ENCODE data around the gene TBCE.
"Not testable (repeated sequence)": the region's sequence is repeated elsewhere in the genome, so short reads cannot be mapped to it uniquely, and the experiment has no call there.

TBCE gene

DNA sequence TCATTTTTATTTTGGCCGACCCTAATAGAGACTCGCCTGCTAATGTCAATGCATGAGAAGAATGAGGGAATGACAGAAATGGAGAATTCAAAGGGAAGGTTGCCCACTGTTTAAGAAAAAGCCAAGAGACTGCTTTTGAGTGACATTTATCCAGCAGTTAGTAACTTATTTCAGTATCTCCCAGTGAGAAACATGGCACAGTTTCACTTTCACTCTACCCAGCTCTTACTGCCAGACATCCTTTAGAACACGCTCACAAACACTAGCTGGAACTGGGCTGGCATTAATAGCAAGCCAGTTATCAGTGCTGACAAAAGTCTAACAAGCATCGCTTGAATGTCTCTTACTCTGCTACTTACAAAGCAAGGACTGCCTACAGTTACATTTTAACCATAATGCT lies 30.3 kb upstream of the TBCE start:
- Histone ChIP-seq H3K9ac (ENCODE audit: low read depth, low read length) (no peak overlapping the region), H3K36me3 (ENCODE audit: insufficient read depth, low read length) (peaks cover 3% of the 10 kb centered on the region; the same call in 1 of the 2 replicates), H3K9me3 (ENCODE audit: control insufficient read depth, insufficient read depth, low read length) (no peaks in the 10 kb centered on the region), H3K4me1 (ENCODE audit: insufficient read depth, low read length) (peaks cover 3% of the 10 kb centered on the region; the same call in 1 of the 2 replicates)

DNA sequence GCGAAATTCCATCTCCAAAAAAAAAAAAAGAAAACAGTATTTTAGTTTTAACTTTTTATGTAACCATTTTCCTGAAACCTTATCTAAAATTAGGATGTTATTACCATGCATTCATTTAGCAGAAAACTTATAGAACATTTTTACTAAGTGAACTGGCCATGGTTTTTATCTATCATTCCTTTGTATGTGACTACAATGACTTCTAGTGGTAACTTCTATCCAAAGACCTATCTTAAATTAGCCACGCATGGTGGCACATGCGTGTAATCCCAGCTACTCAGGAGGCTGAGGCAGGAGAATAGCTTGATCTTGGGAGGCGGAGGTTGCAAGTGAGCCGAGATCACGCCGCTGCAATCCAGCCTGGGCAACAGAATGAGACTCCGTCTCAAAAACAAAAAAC lies 27.5 kb upstream of the TBCE start:
- Histone ChIP-seq H3K9me3 (ENCODE audit: control insufficient read depth, insufficient read depth, low read length) (no peaks in the 10 kb centered on the region), H3K9ac (ENCODE audit: low read depth, low read length) (no peak overlapping the region), H3K4me1 (ENCODE audit: insufficient read depth, low read length) (no peaks in the 10 kb centered on the region), H3K36me3 (ENCODE audit: insufficient read depth, low read length) (peaks cover 7% of the 10 kb centered on the region; the same call in 1 of the 2 replicates)

DNA sequence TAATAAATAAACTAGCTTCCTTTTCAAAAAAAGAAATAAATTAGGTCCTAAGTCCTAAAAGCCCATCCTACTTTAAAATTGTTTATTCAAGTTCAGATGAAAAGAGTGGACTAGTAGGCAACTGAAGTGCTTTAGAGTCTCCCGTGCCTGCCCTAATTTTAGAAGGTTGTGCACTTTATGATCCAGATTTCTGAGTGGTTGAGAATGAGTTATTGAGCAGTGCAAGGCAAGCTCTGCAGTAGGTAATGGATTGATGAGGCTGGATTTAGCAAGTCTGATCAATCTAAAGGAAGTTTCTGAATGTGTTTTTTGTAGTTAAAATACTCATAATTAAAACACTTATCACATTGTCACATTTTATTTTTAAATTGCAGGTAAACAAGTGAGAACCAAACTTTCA lies 25.9 kb upstream of the TBCE start:
- H3K4me1 ChIP-seq (ENCODE audit: insufficient read depth, low read length) = no peaks in the 10 kb centered on the region
- H3K36me3 ChIP-seq (ENCODE audit: insufficient read depth, low read length) = peaks cover 7% of the 10 kb centered on the region; the same call in 1 of the 2 replicates

GRCh38 chr1:235342039-235342438 lies 25.2 kb upstream of the TBCE start:
- Histone ChIP-seq H3K9ac (ENCODE audit: low read depth, low read length) (no peak overlapping the region), H3K4me1 (ENCODE audit: insufficient read depth, low read length) (no peaks in the 10 kb centered on the region), H3K9me3 (ENCODE audit: control insufficient read depth, insufficient read depth, low read length) (no peaks in the 10 kb centered on the region), H3K36me3 (ENCODE audit: insufficient read depth, low read length) (peaks cover 4% of the 10 kb centered on the region; the same call in 1 of the 2 replicates)

More for the DNA sequence above, 25.9 kb upstream of the TBCE start:
- Histone ChIP-seq H3K9me3 (ENCODE audit: control insufficient read depth, insufficient read depth, low read length) (no peaks in the 10 kb centered on the region), H3K9ac (ENCODE audit: low read depth, low read length) (no peak overlapping the region)

DNA sequence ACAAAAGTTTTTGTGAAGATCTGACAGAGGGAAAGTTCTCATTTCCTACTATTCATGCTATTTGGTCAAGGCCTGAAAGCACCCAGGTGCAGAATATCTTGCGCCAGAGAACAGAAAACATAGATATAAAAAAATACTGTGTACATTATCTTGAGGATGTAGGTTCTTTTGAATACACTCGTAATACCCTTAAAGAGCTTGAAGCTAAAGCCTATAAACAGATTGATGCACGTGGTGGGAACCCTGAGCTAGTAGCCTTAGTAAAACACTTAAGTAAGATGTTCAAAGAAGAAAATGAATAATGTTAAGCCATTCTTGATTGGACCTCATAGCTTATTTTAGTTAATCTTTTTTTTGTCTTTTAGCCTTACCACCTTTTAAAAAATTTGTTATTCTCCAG lies 24.8 kb upstream of the TBCE start:
- Histone ChIP-seq H3K36me3 (ENCODE audit: insufficient read depth, low read length) (peaks cover 4% of the 10 kb centered on the region; the same call in 1 of the 2 replicates), H3K4me1 (ENCODE audit: insufficient read depth, low read length) (no peaks in the 10 kb centered on the region), H3K9ac (ENCODE audit: low read depth, low read length) (no peak overlapping the region), H3K9me3 (ENCODE audit: control insufficient read depth, insufficient read depth, low read length) (no peaks in the 10 kb centered on the region)

- Histone ChIP-seq H3K9me3 (ENCODE audit: control insufficient read depth, insufficient read depth, low read length) (no peaks in the 10 kb centered on the region), H3K4me1 (ENCODE audit: insufficient read depth, low read length) (no peaks in the 10 kb centered on the region), H3K36me3 (ENCODE audit: insufficient read depth, low read length) (peaks cover 4% of the 10 kb centered on the region; the same call in 1 of the 2 replicates), H3K9ac (ENCODE audit: low read depth, low read length) (no peak overlapping the region)
These were observed 23.5 kb upstream of the TBCE start for GRCh38 chr1:235343726-235344125.

DNA sequence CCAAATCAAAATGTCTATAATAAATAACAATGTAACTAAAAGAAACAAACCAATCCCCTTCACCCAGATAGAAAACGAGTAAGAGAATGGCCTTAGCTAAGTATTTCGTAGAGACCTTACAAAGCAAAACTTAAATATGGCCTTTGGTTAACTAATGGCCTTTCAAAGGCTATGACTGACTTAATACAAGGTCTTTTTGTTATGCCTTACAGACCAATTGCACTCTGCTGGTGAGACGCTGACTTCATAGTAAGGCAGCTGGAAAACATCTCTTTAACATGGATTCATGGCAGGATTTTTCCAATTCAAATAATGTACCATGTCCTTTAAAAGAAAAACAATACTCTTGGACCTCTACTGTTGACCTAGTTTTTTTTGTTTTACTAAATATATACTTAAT lies 15.8 kb upstream of the TBCE start:
- Histone ChIP-seq H3K9ac (ENCODE audit: low read depth, low read length) (no peak overlapping the region), H3K4me1 (ENCODE audit: insufficient read depth, low read length) (0 out of 2 replicates have a peak, but pooled peaks cover 4% of the 10 kb centered on the region), H3K9me3 (ENCODE audit: control insufficient read depth, insufficient read depth, low read length) (no peaks in the 10 kb centered on the region), H3K36me3 (ENCODE audit: insufficient read depth, low read length) (no peaks in the 10 kb centered on the region)

DNA sequence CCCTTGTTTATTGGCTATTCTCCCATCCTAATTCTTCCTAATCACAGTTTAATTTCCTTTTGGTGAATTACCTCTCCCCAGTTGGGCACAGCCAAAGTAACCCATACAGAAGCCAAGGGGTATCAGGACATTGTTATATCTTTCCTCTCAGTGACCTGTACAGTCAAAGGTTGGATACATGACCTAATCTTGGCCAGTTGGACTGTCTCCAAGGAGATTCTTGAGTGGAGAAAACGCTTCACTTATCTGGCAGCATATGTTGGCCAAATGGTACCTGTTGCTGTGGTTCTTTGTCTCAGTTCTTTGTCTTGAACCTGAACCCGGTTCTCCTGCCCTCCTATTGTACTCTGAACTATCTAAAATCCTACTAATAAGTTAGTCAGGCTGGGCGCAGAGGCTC lies 15.3 kb upstream of the TBCE start:
- Histone ChIP-seq H3K9ac (ENCODE audit: low read depth, low read length) (no peak overlapping the region), H3K4me1 (ENCODE audit: insufficient read depth, low read length) (0 out of 2 replicates have a peak, but pooled peaks cover 4% of the 10 kb centered on the region), H3K36me3 (ENCODE audit: insufficient read depth, low read length) (no peaks in the 10 kb centered on the region), H3K9me3 (ENCODE audit: control insufficient read depth, insufficient read depth, low read length) (no peaks in the 10 kb centered on the region)

DNA sequence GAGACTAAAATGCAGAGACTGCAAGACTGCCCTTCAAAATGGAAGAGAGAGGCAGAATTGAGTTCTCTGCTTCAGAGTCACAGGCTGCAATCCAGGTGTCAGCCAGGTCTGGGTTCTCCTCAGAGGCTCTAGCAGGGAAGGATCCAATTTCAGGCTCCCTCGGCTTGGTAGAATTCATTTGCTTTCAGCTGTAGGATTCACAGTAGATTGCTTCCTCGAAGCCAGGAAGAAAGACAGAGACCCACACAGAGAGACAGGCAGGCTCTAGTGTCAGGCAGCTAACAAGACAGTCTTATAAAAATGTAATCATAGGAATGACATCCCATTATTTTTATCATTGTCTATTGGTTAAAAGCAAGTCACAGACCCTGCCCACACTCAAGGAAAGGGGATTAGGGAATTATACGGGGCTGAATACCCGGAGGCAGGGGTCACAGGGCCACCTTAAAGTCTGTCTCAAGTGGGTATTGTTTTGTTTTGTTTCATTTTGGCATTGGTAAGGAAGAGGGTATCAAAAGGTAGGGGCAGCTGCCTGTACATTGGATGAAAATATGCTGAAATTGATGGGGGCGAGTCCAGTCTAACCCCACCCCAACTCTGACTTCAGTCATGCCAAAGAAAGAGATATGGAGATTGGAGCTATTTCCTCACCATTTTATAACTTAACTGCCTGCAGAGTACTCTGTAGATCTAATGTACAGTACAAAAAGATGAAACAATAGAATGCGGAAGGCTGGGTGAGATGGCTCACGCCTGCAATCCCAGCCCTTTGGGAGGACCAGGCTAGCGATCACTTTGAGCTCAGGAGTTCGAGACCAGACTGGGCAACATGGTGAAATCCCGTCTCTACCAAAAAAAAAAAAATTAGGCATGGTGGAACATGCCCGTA lies 9.5 kb upstream of the TBCE start:
- 0 out of 2 replicates have a peak, but pooled peaks cover 4% of the 10 kb centered on the region for H3K4me1 ChIP-seq (ENCODE audit: insufficient read depth, low read length)
- H3K9me3 ChIP-seq (ENCODE audit: control insufficient read depth, insufficient read depth, low read length) = no peaks in the 10 kb centered on the region
- no peaks in the 10 kb centered on the region for H3K36me3 ChIP-seq (ENCODE audit: insufficient read depth, low read length)
- no peak overlapping the region for H3K9ac ChIP-seq (ENCODE audit: low read depth, low read length)

DNA sequence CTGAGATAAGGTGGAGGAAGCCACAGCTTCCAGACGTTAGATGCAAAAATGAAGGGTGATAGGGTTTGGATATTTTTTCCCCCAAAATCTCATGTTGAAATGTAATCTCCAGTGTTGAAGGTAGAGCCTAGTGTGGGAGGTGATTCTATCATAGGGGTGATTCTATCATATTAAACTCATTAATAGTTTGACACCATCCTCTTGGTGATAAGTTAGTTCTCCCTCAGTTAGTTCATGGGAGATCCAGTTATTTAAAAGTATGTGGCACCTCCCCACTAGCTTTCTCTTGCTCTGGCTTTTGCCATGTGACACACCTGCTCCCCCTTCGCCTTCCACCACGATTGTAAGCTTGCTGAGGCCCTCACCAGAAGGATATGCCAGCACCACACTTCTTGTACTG lies 8.3 kb upstream of the TBCE start:
- H3K9ac ChIP-seq (ENCODE audit: low read depth, low read length) = no peak overlapping the region
- H3K9me3 ChIP-seq (ENCODE audit: control insufficient read depth, insufficient read depth, low read length) = no peaks in the 10 kb centered on the region
- H3K4me1 ChIP-seq (ENCODE audit: insufficient read depth, low read length) = 0 out of 2 replicates have a peak, but pooled peaks cover 4% of the 10 kb centered on the region
- H3K36me3 ChIP-seq (ENCODE audit: insufficient read depth, low read length) = no peaks in the 10 kb centered on the region

DNA sequence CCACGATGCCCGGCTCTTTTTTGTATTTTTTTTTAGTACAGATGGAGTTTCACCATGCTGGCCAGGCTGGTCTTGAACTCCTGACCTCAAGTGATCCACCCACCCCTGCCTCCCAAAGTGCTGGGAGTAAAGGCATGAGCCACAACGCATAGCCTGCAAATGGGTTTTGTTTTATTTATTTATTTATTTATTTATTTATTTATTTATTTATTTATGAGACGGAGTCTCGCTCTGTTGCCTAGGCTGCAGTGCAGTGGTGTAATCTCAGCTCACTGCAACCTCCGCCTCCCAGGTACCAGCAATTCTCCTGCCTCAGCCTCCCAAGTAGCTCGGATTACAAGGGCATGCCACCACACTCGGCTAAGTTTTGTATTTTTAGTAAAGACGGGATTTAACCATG lies 3.0 kb upstream of the TBCE start:
- H3K36me3 ChIP-seq (ENCODE audit: insufficient read depth, low read length); H3K4me1 ChIP-seq (ENCODE audit: insufficient read depth, low read length); H3K9ac ChIP-seq (ENCODE audit: low read depth, low read length); H3K9me3 ChIP-seq (ENCODE audit: control insufficient read depth, insufficient read depth, low read length): not testable (repeated sequence)

DNA sequence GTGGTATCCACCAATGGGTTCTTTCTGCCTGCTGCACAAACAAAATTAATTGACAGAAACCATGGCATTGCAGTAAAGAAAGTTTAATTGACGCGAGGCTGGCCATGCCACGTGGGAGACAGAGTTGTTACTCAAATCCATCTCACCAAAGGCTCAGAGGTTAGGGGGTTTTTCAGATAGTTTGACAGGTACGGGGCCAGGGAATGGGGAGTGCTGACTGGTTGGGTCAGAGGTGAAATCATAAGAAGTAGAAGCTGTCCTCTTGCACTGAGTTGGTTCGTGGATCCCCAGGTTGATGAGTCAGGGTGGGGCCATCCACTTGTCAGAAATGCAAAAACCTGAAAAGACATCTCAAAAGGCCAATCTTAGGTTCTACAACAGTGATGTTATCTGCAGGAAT lies 941 bp upstream of the TBCE start:
- H3K9me3 ChIP-seq (ENCODE audit: control insufficient read depth, insufficient read depth, low read length) = no peaks in the 10 kb centered on the region
- no peaks in the 10 kb centered on the region for H3K36me3 ChIP-seq (ENCODE audit: insufficient read depth, low read length)
- H3K4me1 ChIP-seq (ENCODE audit: insufficient read depth, low read length) = no peaks in the 10 kb centered on the region
- no peak overlapping the region for H3K9ac ChIP-seq (ENCODE audit: low read depth, low read length)

DNA sequence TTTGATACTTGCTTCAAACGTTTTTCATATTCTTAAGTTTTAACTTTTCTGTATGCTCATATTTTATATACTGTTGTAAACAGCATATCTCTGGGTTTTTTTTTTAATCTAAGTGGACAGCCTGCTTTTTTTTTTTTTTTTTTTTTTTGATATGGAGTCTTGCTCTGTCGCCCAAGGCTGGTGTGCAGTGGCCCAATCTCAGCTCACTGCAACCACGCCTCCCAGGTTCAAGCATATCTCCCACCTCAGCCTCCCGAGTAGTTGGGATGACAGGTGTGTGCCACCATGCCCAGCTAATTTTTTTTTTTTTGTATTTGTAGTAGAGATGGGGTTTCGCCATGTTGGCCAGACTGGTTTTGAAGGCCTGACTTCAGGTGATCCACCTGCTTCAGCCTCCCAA lies 1.2 kb downstream of the TBCE start:
- Histone ChIP-seq H3K9me3 (ENCODE audit: control insufficient read depth, insufficient read depth, low read length) (no peaks in the 10 kb centered on the region), H3K9ac (ENCODE audit: low read depth, low read length) (peak overlapping the region; percentile 89; the same call in 1 of the 2 replicates), H3K36me3 (ENCODE audit: insufficient read depth, low read length) (no peaks in the 10 kb centered on the region), H3K4me1 (ENCODE audit: insufficient read depth, low read length) (no peaks in the 10 kb centered on the region)

GRCh38 chr1:235369802-235370201 lies 2.6 kb downstream of the TBCE start:
- Histone ChIP-seq H3K36me3 (ENCODE audit: insufficient read depth, low read length) (no peaks in the 10 kb centered on the region), H3K9ac (ENCODE audit: low read depth, low read length) (no peak overlapping the region), H3K4me1 (ENCODE audit: insufficient read depth, low read length) (no peaks in the 10 kb centered on the region)

GRCh38 chr1:235375919-235376605 lies 8.8 kb downstream of the TBCE start:
- H3K4me1 ChIP-seq (ENCODE audit: insufficient read depth, low read length) = no peaks in the 10 kb centered on the region
- no peaks in the 10 kb centered on the region; the same call in 1 of the 2 replicates for H3K36me3 ChIP-seq (ENCODE audit: insufficient read depth, low read length)
- H3K9ac ChIP-seq (ENCODE audit: low read depth, low read length) = no peak overlapping the region
- no peaks in the 10 kb centered on the region for H3K9me3 ChIP-seq (ENCODE audit: control insufficient read depth, insufficient read depth, low read length)

More at GRCh38 chr1:235369802-235370201, 2.6 kb downstream of the TBCE start:
- H3K9me3 ChIP-seq (ENCODE audit: control insufficient read depth, insufficient read depth, low read length) = no peaks in the 10 kb centered on the region
